Neural cell (in vitro differentiated cells): ENCODE results near the gene AGRN. TPM values are rescaled to one million over a fixed set of nuclear protein-coding genes. Genes with fewer than 3 reads are reported as not detected.

Experiments
- H2AFZ ChIP-seq: fragments of 200-600, 300-800 bp; sonication (generic), shearing (Covaris generic); 2 replicates; pipeline ENCODE4 v1.6.0; 2014; ENCODE audit warnings: low read depth, mild to moderate bottlenecking, antibody characterized with exemption, low read length, moderate library complexity
- H3F3A ChIP-seq: fragments of 200-600 bp; shearing (Covaris generic); 2 replicates; pipeline ENCODE4 v1.6.1; 2016; ENCODE audit warnings: mild to moderate bottlenecking, moderate library complexity, mixed read lengths, antibody characterized with exemption, low read length; ENCODE audit not compliant: insufficient read depth, poor library complexity, severe bottlenecking
- H3K27ac ChIP-seq: fragments of 200-600, 300-800 bp; sonication (generic), shearing (Covaris generic); 2 replicates; pipeline ENCODE4 v1.5.1; 2014; ENCODE audit warnings: mild to moderate bottlenecking, low read length, moderate library complexity
- H3K27me3 ChIP-seq: fragments of 300-800, 200-600 bp; sonication (generic), shearing (Covaris generic); 2 replicates; pipeline ENCODE4 v1.6.0; 2014; ENCODE audit warnings: mild to moderate bottlenecking, low read depth, low read length, moderate library complexity; ENCODE audit not compliant: insufficient read depth
- H3K36me3 ChIP-seq: fragments of 300-800, 200-600 bp; sonication (generic), shearing (Covaris generic); 2 replicates; pipeline ENCODE4 v1.5.1; 2014; ENCODE audit warnings: mild to moderate bottlenecking, antibody characterized with exemption, low read length, moderate library complexity; ENCODE audit not compliant: insufficient read depth
- H3K4me2 ChIP-seq: fragments of 300-800, 200-600 bp; sonication (generic), shearing (Covaris generic); 2 replicates; pipeline ENCODE4 v1.6.0; 2014; ENCODE audit warnings: mild to moderate bottlenecking, low read length
- H3K4me3 ChIP-seq: fragments of 300-800, 200-600 bp; sonication (generic), shearing (Covaris generic); 2 replicates; pipeline ENCODE4 v1.5.1; 2014; ENCODE audit warnings: mild to moderate bottlenecking, low read length, moderate library complexity
- H3K79me2 ChIP-seq: fragments of 200-600 bp; shearing (Covaris generic); replicated peaks from 2 replicates; pipeline ENCODE4 v1.6.0; 2014; ENCODE audit warnings: mild to moderate bottlenecking, low read length, moderate library complexity; ENCODE audit not compliant: insufficient read depth
- H3K9ac ChIP-seq: fragments of 300-800, 200-600 bp; sonication (generic), shearing (Covaris generic); 2 replicates; pipeline ENCODE4 v1.6.1; 2016; ENCODE audit warnings: mild to moderate bottlenecking, low read length, mixed read lengths
- H3K9me2 ChIP-seq: fragments of 200-600 bp; shearing (Covaris generic); 2 replicates; pipeline ENCODE4 v1.6.1; 2016; ENCODE audit warnings: mild to moderate bottlenecking, low read length, mixed read lengths; ENCODE audit not compliant: insufficient read depth
- H3K9me3 ChIP-seq: fragments of 200-600, 300-800 bp; sonication (generic), shearing (Covaris generic); 2 replicates; pipeline ENCODE4 v1.6.1; 2016; ENCODE audit warnings: mild to moderate bottlenecking, mixed run types, low read length, moderate library complexity, mixed read lengths
- H4K20me1 ChIP-seq: fragments of 200-600 bp; shearing (Covaris generic); 2 replicates; pipeline ENCODE4 v1.6.1; 2016; ENCODE audit warnings: mild to moderate bottlenecking, mixed run types; ENCODE audit not compliant: insufficient read depth
- CTCF ChIP-seq: fragments of 450-650 bp; IDR thresholded peaks from 2 replicates; pipeline ENCODE4 v1.5.1; 2014; ENCODE audit warnings: antibody characterized with exemption, mild to moderate bottlenecking, moderate library complexity; ENCODE audit not compliant: poor library complexity, severe bottlenecking
- EP300 ChIP-seq: fragments of 450-650 bp; conservative IDR thresholded peaks from 2 replicates; pipeline ENCODE4 v1.6.1; 2014; ENCODE audit warnings: antibody characterized with exemption, mild to moderate bottlenecking, moderate library complexity; ENCODE audit not compliant: poor library complexity, severe bottlenecking
- EZH2 ChIP-seq: fragments of 200-600, 300-800 bp; shearing (Covaris generic), sonication (generic); IDR thresholded peaks from 2 replicates; pipeline ENCODE4 v1.6.1; 2014; ENCODE audit warnings: antibody characterized with exemption, low read length, borderline replicate concordance, mild to moderate bottlenecking; ENCODE audit not compliant: insufficient read depth, poor library complexity, severe bottlenecking
- MXI1 ChIP-seq: fragments of 450-650 bp; conservative IDR thresholded peaks from 2 replicates; pipeline ENCODE4 v1.6.1; 2014; ENCODE audit warnings: antibody characterized with exemption, mild to moderate bottlenecking; ENCODE audit not compliant: poor library complexity, severe bottlenecking
- POLR2AphosphoS5 ChIP-seq: IDR thresholded peaks from 2 replicates; pipeline ENCODE4 v1.6.1; 2012
- RAD21 ChIP-seq: fragments of 450-650 bp; conservative IDR thresholded peaks from 2 replicates; pipeline ENCODE4 v1.6.1; 2014; ENCODE audit warnings: antibody characterized with exemption, mild to moderate bottlenecking, moderate library complexity
- REST ChIP-seq: IDR thresholded peaks from 2 replicates; pipeline ENCODE4 v1.6.1; 2012; ENCODE audit warnings: borderline replicate concordance
- SMC3 ChIP-seq: fragments of 450-650 bp; conservative IDR thresholded peaks from 2 replicates; pipeline ENCODE4 v1.6.1; 2014; ENCODE audit warnings: antibody characterized with exemption, mild to moderate bottlenecking, moderate library complexity; ENCODE audit not compliant: poor library complexity
- TAF1 ChIP-seq: IDR thresholded peaks from 2 replicates; pipeline ENCODE4 v1.6.1; 2012; ENCODE audit warnings: low read depth
- polyA plus RNA-seq: library from polyadenylated mRNA; depleted of rRNA; stranded (reverse); fragments of >200 nt; gene quantifications from 2 replicates; pipeline ENCODE4 v1.2.3, GENCODE V29; 2014

AGRN gene
- polyA plus RNA-seq, 1 donor from 2014 or later, result 104 TPM

- TF ChIP-seq SMC3 (no peak), EP300 (no peak), MXI1 (no peak), TAF1 (no peak), POLR2AphosphoS5 (no peak), RAD21 (no peak), EZH2 (no peak), CTCF (no peak), REST (no peak)
- no peaks in the 10 kb centered on the region for H3F3A ChIP-seq
- no peaks in the 10 kb centered on the region for H3K79me2 ChIP-seq
- no peak overlapping the region for H2AFZ ChIP-seq
- H3K9me2 ChIP-seq, result no peaks in the 10 kb centered on the region
- H3K9ac ChIP-seq, result no peak overlapping the region
- no peaks in the 10 kb centered on the region for H3K36me3 ChIP-seq
- no peaks in the 10 kb centered on the region for H3K27me3 ChIP-seq
- no peak overlapping the region for H3K27ac ChIP-seq
- H4K20me1 ChIP-seq, result no peaks in the 10 kb centered on the region
- no peak overlapping the region for H3K4me2 ChIP-seq
- H3K9me3 ChIP-seq, result no peaks in the 10 kb centered on the region
- H3K4me3 ChIP-seq, result no peak overlapping the region
Observed at GRCh38 chr1:1043411-1043810, 23.5 kb downstream of the AGRN start.

GRCh38 chr1:1043921-1044320 lies 24.0 kb downstream of the AGRN start:
- no peak overlapping the region for H2AFZ ChIP-seq
- H3K4me2 ChIP-seq, result no peak overlapping the region
- no peaks in the 10 kb centered on the region for H3K9me3 ChIP-seq
- H3K27ac ChIP-seq, result no peak overlapping the region
- TF ChIP-seq POLR2AphosphoS5 (no peak), RAD21 (no peak), REST (no peak), EZH2 (no peak), CTCF (no peak), TAF1 (no peak), MXI1 (no peak)
- H3K79me2 ChIP-seq, result no peaks in the 10 kb centered on the region
- no peak overlapping the region for H3K4me3 ChIP-seq
- no peaks in the 10 kb centered on the region for H3F3A ChIP-seq
- no peaks in the 10 kb centered on the region for H3K36me3 ChIP-seq
- no peaks in the 10 kb centered on the region for H4K20me1 ChIP-seq
- no peak overlapping the region for H3K9ac ChIP-seq
- H3K9me2 ChIP-seq, result no peaks in the 10 kb centered on the region
- H3K27me3 ChIP-seq, result no peaks in the 10 kb centered on the region
